Measurements from ENCODE around the gene RAN.

- TF ChIP-seq POLR2A (conservative IDR thresholded peaks at IDR 0.05) (no peak), TBP (optimal IDR thresholded peaks at IDR 0.05; ENCODE audit: low read depth, low read length) (no peak), U2AF1 (optimal IDR thresholded peaks at IDR 0.05; ENCODE audit: low read depth, low read length) (no peak), MYBL2 (IDR thresholded peaks at IDR 0.05; ENCODE audit: low read depth) (no peak), MYBL2 (CRISPR knock-in tag; IDR thresholded peaks at IDR 0.05; ENCODE audit: borderline replicate concordance) (no peak)
These were observed 44.5 kb downstream of the RAN start for GRCh38 chr12:130916241-130916911.

Measured in K562 (cell line).